8988T (cell line): ENCODE measurements around the gene PDE12.
"Not testable (repeated sequence)": the region's sequence is repeated elsewhere in the genome, so short reads cannot be mapped to it uniquely, and the experiment has no call there.

ENCODE experiments used
- DNase-seq: peaks from one replicate; pipeline ENCODE4 v3.0.0; 2011

The PDE12 gene

GRCh38 chr3:57586778-57587177 lies 30.7 kb downstream of the PDE12 start:
- DNase-seq, result no peak

GRCh38 chr3:57587905-57588304 lies 31.8 kb downstream of the PDE12 start:
- DNase-seq, result no peak

- no peak for DNase-seq
Observed at GRCh38 chr3:57592306-57592705, 36.2 kb downstream of the PDE12 start.

- no peak for DNase-seq
Observed at GRCh38 chr3:57594144-57594543, 38.1 kb downstream of the PDE12 start.

- no peak for DNase-seq
Observed at GRCh38 chr3:57594576-57594975, 38.5 kb downstream of the PDE12 start.

- peak; percentile 38 for DNase-seq
Observed at GRCh38 chr3:57596495-57597126, 40.5 kb downstream of the PDE12 start.

GRCh38 chr3:57597127-57597923 lies 41.3 kb downstream of the PDE12 start, which contains the start of gene ARF4:
Gene ARF4, minus strand, starts transcription at chr3:57597344. Its CDS starts 204 bp downstream, at chr3:57597140.
- DNase-seq, result peak; percentile 93

- DNase-seq, result no peak
Observed at GRCh38 chr3:57598765-57599360, 42.8 kb downstream of the PDE12 start.

- no peak for DNase-seq
Observed at GRCh38 chr3:57600195-57600594, 44.1 kb downstream of the PDE12 start.

- no peak for DNase-seq
Observed at GRCh38 chr3:57604971-57605370, 48.9 kb downstream of the PDE12 start.

- DNase-seq, result no peak
Observed at GRCh38 chr3:57605683-57606082, 49.6 kb downstream of the PDE12 start.

GRCh38 chr3:57611870-57612269 lies 55.8 kb downstream of the PDE12 start:
- not testable (repeated sequence) for DNase-seq

GRCh38 chr3:57616233-57616632 lies 60.2 kb downstream of the PDE12 start:
- no peak for DNase-seq
